Activated CD4-positive, alpha-beta T cell treated with anti-CD3 and anti-CD28 coated beads for 48 hours (primary cell): ENCODE data around the gene SLC35F2.
"Not testable (repeated sequence)": the region's sequence is repeated elsewhere in the genome, so short reads cannot be mapped to it uniquely, and the experiment has no call there.

Experiments
- DNase-seq: peaks from one replicate; pipeline ENCODE4 v3.0.0-alpha.2; 2020

The SLC35F2 gene

GRCh38 chr11:107836851-107837250, 21.7 kb downstream of the SLC35F2 start:
- DNase-seq = no peak

- DNase-seq = no peak
Observed at GRCh38 chr11:107834995-107835394, 23.6 kb downstream of the SLC35F2 start.

DNA sequence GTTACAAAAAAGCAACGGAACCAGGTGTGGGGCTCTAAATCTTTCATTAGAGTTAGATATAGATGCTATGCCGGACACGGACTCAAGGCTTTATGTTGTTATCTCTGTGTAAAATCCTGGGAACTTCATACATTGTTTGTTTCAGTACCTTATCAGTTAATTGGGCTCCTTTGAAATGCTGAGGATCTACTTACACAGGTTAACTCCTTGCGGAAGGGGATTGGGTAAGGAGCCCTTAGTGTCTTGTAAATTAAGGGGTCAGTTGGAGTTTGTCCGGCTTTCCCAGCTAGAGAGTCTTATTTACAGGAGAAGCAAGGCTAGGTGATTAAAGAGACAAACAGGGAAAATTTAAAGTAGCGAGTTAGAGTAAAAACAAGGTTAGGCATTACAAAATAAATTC, 24.7 kb downstream of the SLC35F2 start:
- not testable (repeated sequence) for DNase-seq

GRCh38 chr11:107830915-107831540, 27.6 kb downstream of the SLC35F2 start:
- DNase-seq = no peak

GRCh38 chr11:107827041-107827440, 31.5 kb downstream of the SLC35F2 start:
- no peak for DNase-seq

DNA sequence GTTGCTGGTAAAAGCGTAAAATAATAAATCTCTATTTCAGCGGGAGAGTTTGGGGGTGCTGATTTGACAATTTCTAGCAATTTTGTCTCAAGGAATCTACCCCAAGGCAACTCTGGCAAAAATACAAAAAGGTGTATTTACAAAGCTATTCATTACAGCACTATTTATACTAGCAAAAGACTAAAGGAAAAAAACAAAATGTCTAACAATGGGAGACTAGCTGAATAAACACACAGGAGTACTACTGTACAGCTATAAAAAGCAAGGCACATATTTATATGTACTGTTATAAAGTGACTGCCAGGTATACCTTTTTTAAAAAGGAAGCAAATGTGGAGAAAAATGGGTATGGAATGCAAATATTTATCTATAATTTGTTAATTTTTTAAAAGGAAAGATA, 32.7 kb downstream of the SLC35F2 start:
- no peak for DNase-seq

DNA sequence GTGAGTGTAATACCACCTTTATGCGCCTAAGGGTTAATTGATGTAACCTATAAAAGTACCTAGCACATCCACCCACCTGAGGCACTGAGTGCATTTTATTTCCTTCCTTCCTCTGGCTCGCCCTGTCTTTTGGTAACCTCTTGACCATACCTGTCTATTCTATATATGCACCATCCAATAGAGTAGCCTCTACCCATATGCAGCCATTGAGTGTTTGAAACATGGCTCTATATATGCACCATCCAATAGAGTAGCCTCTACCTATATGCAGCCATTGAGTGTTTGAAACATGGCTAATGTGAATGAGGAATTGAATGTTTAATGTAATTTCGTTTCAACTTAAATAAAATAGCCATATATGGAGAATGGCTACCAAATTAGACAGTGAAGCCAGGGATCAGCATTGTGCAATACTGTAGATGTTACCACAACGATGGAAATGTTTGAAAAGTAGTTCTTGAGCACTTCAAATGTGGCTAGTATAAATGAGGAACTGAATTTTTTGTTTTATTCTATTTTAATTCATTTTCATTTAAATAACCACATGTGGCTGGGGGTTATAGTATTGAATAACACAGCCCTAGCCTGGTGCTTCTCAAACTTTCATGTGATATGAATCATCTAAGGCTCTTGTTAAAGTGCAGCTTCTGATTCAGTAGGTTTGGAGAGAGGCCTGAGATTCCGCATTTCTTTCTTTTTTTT, 33.8 kb downstream of the SLC35F2 start:
- no peak for DNase-seq

- no peak for DNase-seq
Observed at GRCh38 chr11:107821199-107821927, 37.2 kb downstream of the SLC35F2 start.

DNA sequence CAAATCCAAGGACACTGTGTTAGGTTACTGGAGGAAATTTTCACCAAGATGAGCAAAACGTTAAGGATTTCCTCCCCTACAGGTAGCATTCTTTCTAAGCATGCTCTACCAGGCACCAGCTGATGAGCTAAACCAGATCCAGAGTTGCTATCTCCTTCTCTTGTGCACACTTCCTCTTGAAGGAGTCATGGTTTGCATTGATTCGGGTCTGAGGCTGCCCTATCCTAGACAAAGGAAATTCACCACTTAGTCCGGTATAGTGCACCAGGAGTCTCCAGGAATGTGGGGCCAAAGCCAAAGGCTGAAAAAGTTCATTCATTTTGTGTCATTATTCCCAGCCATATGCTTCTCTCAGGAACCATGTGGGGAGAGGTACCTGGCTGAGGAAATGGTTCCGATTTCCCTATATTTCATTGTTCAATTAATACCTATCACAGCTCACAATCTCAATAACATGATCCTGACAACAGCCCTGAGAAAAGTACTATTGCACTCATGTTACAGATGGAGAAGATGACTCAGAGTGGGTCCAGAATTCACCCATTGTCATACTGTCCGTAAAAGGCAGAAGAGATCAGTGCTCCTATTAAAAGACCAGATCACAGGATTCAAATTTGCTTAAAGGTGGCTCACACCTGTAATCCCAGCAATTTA, 39.1 kb downstream of the SLC35F2 start:
- DNase-seq = no peak

GRCh38 chr11:107818491-107818890, 40.1 kb downstream of the SLC35F2 start:
- no peak for DNase-seq

- no peak for DNase-seq
Observed at GRCh38 chr11:107816028-107816427, 42.6 kb downstream of the SLC35F2 start.

DNA sequence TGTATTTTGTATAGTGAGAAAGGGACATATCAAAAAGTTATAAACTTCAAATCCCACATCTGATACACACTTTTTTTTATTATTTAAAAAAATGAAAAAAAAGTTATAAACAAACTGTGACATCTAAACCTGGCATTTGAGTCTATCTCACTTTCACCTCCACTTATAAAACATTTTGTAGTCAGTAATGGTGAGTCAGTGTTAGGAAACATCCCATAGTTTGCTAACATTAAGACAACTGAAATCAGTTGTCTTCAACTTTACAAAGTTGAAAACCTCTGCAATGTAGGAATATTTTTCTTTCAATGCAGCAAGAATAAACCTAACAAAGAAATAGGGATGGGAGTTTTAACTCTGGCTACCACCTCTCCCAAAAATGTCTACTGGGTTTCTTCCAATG, 47.7 kb downstream of the SLC35F2 start:
- no peak for DNase-seq

GRCh38 chr11:107808521-107808920, 50.1 kb downstream of the SLC35F2 start:
- DNase-seq = no peak

GRCh38 chr11:107804971-107805370, 53.6 kb downstream of the SLC35F2 start:
- DNase-seq = no peak

GRCh38 chr11:107804211-107804610, 54.4 kb downstream of the SLC35F2 start:
- DNase-seq = no peak

DNA sequence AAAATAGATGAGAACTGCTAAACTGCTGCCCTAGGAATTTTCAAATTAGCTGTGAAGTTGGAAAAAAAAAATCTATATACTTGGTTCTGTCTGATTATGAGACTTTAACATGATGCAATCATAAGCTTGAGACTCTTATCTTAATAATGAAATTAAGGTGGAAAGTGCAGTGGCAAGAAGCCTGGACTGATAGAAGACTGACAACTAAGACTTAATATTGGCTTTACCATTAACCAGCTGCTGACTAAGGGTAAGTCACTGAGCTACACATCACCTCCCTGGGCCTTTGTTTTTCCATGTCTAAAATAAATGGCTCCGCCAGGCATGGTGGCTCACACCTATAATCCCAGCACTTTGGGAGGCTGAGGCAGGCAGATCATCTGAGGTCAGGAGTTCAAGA, 56.9 kb downstream of the SLC35F2 start:
- no peak for DNase-seq

GRCh38 chr11:107799218-107799859, 59.2 kb downstream of the SLC35F2 start:
- peak; percentile 77 for DNase-seq

- DNase-seq = no peak
Observed at GRCh38 chr11:107792049-107792443, 66.5 kb downstream of the SLC35F2 start.

- DNase-seq = no peak
Observed at GRCh38 chr11:107791343-107792048, 67.1 kb downstream of the SLC35F2 start.

- DNase-seq = no peak
Observed at GRCh38 chr11:107789767-107790166, 68.8 kb downstream of the SLC35F2 start.

- no peak for DNase-seq
Observed at GRCh38 chr11:107787733-107788132, 70.9 kb downstream of the SLC35F2 start.

DNA sequence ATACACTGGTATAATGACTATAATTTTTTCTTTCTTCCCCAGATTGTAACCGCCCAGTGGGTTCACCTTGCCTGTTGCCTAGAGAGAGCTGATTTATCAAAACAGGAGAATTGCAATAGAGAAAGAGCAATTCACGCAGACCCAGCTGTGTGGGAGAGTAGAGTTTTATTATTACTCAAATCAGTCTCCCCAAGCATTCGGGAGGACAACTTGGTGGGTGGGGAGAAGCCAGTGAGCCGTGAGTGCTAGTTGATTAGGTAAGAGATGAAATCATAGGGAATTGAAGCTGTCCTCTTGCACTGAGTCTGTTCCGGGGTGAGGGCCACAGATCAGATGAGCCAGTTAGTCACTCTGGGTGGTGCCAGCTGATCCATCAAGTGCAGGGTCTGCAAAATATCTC, 73.2 kb downstream of the SLC35F2 start:
- DNase-seq = peak; percentile 53
